Globus pallidus (tissue), 1 donor: Measurements from ENCODE around the gene SLC5A5.
A peak's percentile ranks its signal among the peaks of the same experiment; 100 is the strongest.
"Not testable (repeated sequence)": the region's sequence is repeated elsewhere in the genome, so short reads cannot be mapped to it uniquely, and the experiment has no call there.

Experiments used
- DNase-seq: peaks from one replicate; pipeline ENCODE4 v3.0.0-alpha.2; 2015; ENCODE audit warnings: low spot score

SLC5A5 gene

GRCh38 chr19:17919122-17919521 is 47.4 kb downstream of the SLC5A5 start:
- DNase-seq: not testable (repeated sequence)

GRCh38 chr19:17920527-17920926 is 48.8 kb downstream of the SLC5A5 start:
- DNase-seq: no peak

- DNase-seq: no peak
These were observed 50.4 kb downstream of the SLC5A5 start for GRCh38 chr19:17922138-17922537.

GRCh38 chr19:17926044-17926443 is 54.3 kb downstream of the SLC5A5 start:
- no peak for DNase-seq

- DNase-seq: no peak
These were observed 57.3 kb downstream of the SLC5A5 start for GRCh38 chr19:17929056-17929455.

- no peak for DNase-seq
These were observed 59.9 kb downstream of the SLC5A5 start for GRCh38 chr19:17931532-17932191.

- peak; percentile 86 for DNase-seq
These were observed 61.0 kb downstream of the SLC5A5 start, which contains the start of gene CCDC124 for GRCh38 chr19:17932485-17933338. TSS of gene CCDC124 (plus strand) at chr19:17933015. CDS start at chr19:17936421, 3,406 bp downstream.

GRCh38 chr19:17933414-17934129 is 61.8 kb downstream of the SLC5A5 start:
- DNase-seq: no peak

- no peak for DNase-seq
These were observed 64.6 kb downstream of the SLC5A5 start for GRCh38 chr19:17936379-17936778.

- DNase-seq: no peak
These were observed 65.7 kb downstream of the SLC5A5 start for GRCh38 chr19:17937371-17937900.

GRCh38 chr19:17938092-17938845 is 66.5 kb downstream of the SLC5A5 start:
- peak; percentile 62 for DNase-seq

- DNase-seq: no peak
These were observed 70.4 kb downstream of the SLC5A5 start for GRCh38 chr19:17942181-17942580.

GRCh38 chr19:17942582-17943273 is 71.0 kb downstream of the SLC5A5 start:
- no peak for DNase-seq

GRCh38 chr19:17943274-17944221 is 71.8 kb downstream of the SLC5A5 start:
- DNase-seq: no peak

- DNase-seq: no peak
These were observed 72.6 kb downstream of the SLC5A5 start for GRCh38 chr19:17944301-17944700.
